Measurements from ENCODE around the gene RGS14. TPM values are rescaled to one million over a fixed set of nuclear protein-coding genes. Genes with fewer than 3 reads are reported as not detected.
A peak's percentile ranks its signal among the peaks of the same experiment; 100 is the strongest.

The RGS14 gene
- total and polyA plus RNA-seq, 2 donors (not counting 3 experiments of a cell fraction or from before 2014, with no cell fraction given): 4.3 to 7.3 TPM

DNA sequence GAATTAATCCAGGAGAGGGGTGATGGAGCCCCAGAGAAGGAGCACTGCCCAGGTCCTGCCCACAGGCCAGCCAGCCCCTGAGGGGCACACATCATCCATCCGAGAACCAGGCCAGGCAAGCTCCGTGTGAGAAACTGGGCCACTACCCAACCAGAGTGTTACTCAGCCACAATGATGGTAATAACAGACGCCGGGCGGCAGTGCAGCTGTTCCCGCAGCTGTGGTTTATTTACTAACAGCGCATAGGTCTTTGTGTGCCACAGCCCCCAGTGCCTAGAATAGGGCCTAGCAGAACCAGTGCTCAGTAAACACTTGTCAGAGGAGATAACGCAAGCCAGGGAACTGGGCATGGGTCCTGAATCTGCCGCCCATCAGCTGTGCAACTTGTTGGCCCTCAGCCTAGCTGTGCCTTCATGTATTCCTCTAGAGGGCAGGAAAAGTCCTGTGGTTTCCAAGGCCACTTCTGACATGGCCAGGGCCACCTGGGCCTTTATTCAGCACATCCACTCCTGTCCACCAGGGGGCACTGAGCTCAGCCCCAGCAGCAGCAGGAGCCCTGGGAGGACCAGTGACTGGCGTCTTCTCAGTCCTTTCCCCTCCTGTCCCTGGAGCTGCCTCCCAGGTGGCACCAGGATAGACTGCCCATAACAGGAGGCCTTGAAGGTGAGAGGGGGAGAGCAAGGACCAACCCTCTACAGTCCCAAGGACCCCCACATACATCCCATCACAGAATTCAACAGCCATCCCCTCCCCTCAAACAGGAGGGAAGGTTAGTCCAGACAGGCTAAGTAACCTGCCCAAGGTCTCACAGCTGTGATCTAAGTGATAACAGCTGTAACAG, 48.2 kb upstream of the RGS14 start:
- DNase-seq (ENCODE audit: low read depth, low spot score): peak; percentile 73
- dilution Hi-C loops (cut with MboI; ENCODE audit: extremely low pct_ligation_motif_present, low sequenced_read_pairs): no loop called here
- Histone ChIP-seq H4K20me1 (replicated peaks; ENCODE audit: control insufficient read depth, extremely low read depth, insufficient read depth, low read length) (no peaks in the 10 kb centered on the region), H2AFZ (ENCODE audit: low read depth, low read length) (no peak overlapping the region), H3K79me2 (ENCODE audit: control insufficient read depth, insufficient read depth, low read length) (peaks cover 26% of the 10 kb centered on the region), H3K27ac (ENCODE audit: insufficient read depth, low read depth, low read length) (no peak overlapping the region), H3K4me1 (ENCODE audit: control insufficient read depth, extremely low read depth, insufficient read depth, low read length) (peaks cover 32% of the 10 kb centered on the region), H3K27me3 (ENCODE audit: control insufficient read depth in 2 of 2, insufficient read depth in 2 of 2, low read length in 2 of 2) (no peaks in the 10 kb centered on the region), H3K9me3 (replicated peaks; ENCODE audit: control insufficient read depth, insufficient read depth, low read length) (no peaks in the 10 kb centered on the region), H3K9me1 (replicated peaks; ENCODE audit: control insufficient read depth, extremely low read depth, insufficient read depth, low read length) (no peaks in the 10 kb centered on the region), H3K4me3 (replicated peaks in 1 of 3; ENCODE audit: insufficient read depth in 1 of 3, low read depth in 1 of 3, low read length in 3 of 3) (no peak overlapping the region), H3K36me3 (ENCODE audit: control insufficient read depth in 2 of 2, extremely low read depth in 1 of 2, insufficient read depth in 2 of 2, low read length in 2 of 2) (peaks cover 0 to 13% of the 10 kb centered on the region in 2 experiments), H3K4me2 (ENCODE audit: insufficient read depth, low read length) (no peak overlapping the region), H3K9ac (replicated peaks; ENCODE audit: extremely low read depth, insufficient read depth, low read length) (no peak overlapping the region)
- ChIA-PET CTCF (interaction anchor here (0.6 to 3.4 kb wide), 45 partner anchors 9 to 862 kb away, joined by 3 to 45 read pairs (median 5); partner anchors contain the start of genes FGFR4, GRK6, LMAN2 and NSD1), POLR2A (interaction anchor here (0.7 to 1.3 kb wide), 2 partner anchors 42 to 63 kb away, joined by 3 to 4 read pairs; partner anchors contain the start of gene LMAN2)
- TF ChIP-seq, protein P1, sequence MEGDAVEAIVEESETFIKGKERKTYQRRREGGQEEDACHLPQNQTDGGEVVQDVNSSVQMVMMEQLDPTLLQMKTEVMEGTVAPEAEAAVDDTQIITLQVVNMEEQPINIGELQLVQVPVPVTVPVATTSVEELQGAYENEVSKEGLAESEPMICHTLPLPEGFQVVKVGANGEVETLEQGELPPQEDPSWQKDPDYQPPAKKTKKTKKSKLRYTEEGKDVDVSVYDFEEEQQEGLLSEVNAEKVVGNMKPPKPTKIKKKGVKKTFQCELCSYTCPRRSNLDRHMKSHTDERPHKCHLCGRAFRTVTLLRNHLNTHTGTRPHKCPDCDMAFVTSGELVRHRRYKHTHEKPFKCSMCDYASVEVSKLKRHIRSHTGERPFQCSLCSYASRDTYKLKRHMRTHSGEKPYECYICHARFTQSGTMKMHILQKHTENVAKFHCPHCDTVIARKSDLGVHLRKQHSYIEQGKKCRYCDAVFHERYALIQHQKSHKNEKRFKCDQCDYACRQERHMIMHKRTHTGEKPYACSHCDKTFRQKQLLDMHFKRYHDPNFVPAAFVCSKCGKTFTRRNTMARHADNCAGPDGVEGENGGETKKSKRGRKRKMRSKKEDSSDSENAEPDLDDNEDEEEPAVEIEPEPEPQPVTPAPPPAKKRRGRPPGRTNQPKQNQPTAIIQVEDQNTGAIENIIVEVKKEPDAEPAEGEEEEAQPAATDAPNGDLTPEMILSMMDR (IDR thresholded peaks at IDR 0.05; ENCODE audit: extremely low read depth in 1 of 2, insufficient read depth in 1 of 2, low read depth in 1 of 2, low read length in 2 of 2): peak; percentile 95
- TF ChIP-seq POLR2A (IDR thresholded peaks at IDR 0.05; ENCODE audit: low read depth, low read length): no peak
- FAIRE-seq: peak; percentile 86
- BruUV-seq (replicated peaks): no TSS peak
- intact Hi-C loops (cut with micrococcal nuclease): loop anchor here (2.0 to 5.0 kb wide), 4 partner anchors 58 to 657 kb away; no protein-coding TSS in a partner anchor

DNA sequence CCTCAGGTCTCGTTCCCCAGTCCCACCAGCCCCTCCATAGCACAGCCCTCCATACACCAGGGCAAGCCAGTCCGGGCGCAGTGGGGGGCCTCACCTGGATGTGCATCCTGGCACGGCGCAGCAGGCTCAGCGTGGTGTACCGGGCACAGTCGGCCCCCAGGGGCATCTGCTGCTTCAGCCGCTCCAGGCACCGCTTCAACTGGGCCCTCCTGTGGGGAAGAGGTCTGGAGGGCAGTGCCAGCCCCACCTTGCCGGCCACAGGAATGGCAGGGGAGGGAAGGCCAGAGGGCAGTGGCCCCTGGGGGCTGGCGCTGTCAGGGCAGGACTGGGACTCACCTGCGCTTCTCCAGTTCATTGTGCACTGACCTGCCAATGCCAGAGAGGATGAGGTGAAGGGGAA, 47.4 kb upstream of the RGS14 start:
- no peaks in the 10 kb centered on the region for H3K27me3 ChIP-seq (ENCODE audit: control insufficient read depth in 2 of 2, insufficient read depth in 2 of 2, low read length in 2 of 2)
- no peak overlapping the region for H3K9ac ChIP-seq (replicated peaks; ENCODE audit: extremely low read depth, insufficient read depth, low read length)
- TF ChIP-seq MYC (IDR thresholded peaks at IDR 0.05; ENCODE audit: low read depth, low read length) (no peak), EZH2 (IDR thresholded peaks at IDR 0.05; ENCODE audit: borderline replicate concordance, low read depth, low read length, severe bottlenecking) (no peak), JUN (IDR thresholded peaks at IDR 0.05; ENCODE audit: borderline replicate concordance, insufficient read depth, insufficient read length, low read depth) (no peak), GATA2 (IDR thresholded peaks at IDR 0.05; ENCODE audit: insufficient read depth, insufficient read length, low read depth, low read length) (no peak), FOS (IDR thresholded peaks at IDR 0.05; ENCODE audit: borderline replicate concordance, insufficient read depth, low read length) (no peak), MAX (IDR thresholded peaks at IDR 0.05; ENCODE audit: insufficient read depth, insufficient read length) (no peak), POLR2A (IDR thresholded peaks at IDR 0.05; ENCODE audit: low read depth, low read length) (no peak), POLR2AphosphoS5 (IDR thresholded peaks at IDR 0.05; ENCODE audit: insufficient read depth, low read depth, low read length) (no peak)
- TF ChIP-seq, protein P1 (IDR thresholded peaks at IDR 0.05; ENCODE audit: extremely low read depth in 1 of 2, insufficient read depth in 1 of 2, low read depth in 1 of 2, low read length in 2 of 2): no peak

More for the DNA sequence above, 47.4 kb upstream of the RGS14 start:
- no TSS peak for BruUV-seq (replicated peaks)
- DNase-seq (ENCODE audit: low read depth, low spot score) (no peak), FAIRE-seq (no peak)
- Histone ChIP-seq H3K36me3 (ENCODE audit: control insufficient read depth in 2 of 2, extremely low read depth in 1 of 2, insufficient read depth in 2 of 2, low read length in 2 of 2) (peaks cover 0 to 11% of the 10 kb centered on the region in 2 experiments), H3K9me3 (replicated peaks; ENCODE audit: control insufficient read depth, insufficient read depth, low read length) (no peaks in the 10 kb centered on the region), H3K4me1 (ENCODE audit: control insufficient read depth, extremely low read depth, insufficient read depth, low read length) (peaks cover 25% of the 10 kb centered on the region), H3K4me3 (replicated peaks in 1 of 3; ENCODE audit: insufficient read depth in 1 of 3, low read depth in 1 of 3, low read length in 3 of 3) (no peak overlapping the region), H4K20me1 (replicated peaks; ENCODE audit: control insufficient read depth, extremely low read depth, insufficient read depth, low read length) (no peaks in the 10 kb centered on the region), H3K4me2 (ENCODE audit: insufficient read depth, low read length) (peak overlapping the region; percentile 50), H3K27ac (ENCODE audit: insufficient read depth, low read depth, low read length) (no peak overlapping the region), H3K9me1 (replicated peaks; ENCODE audit: control insufficient read depth, extremely low read depth, insufficient read depth, low read length) (no peaks in the 10 kb centered on the region), H2AFZ (ENCODE audit: low read depth, low read length) (no peak overlapping the region), H3K79me2 (ENCODE audit: control insufficient read depth, insufficient read depth, low read length) (peaks cover 18% of the 10 kb centered on the region)
- CTCF ChIA-PET: interaction anchor here (0.6 to 3.4 kb wide), 43 partner anchors 9 to 863 kb away, joined by 3 to 45 read pairs (median 5); partner anchors contain the start of genes FGFR4, GRK6, LMAN2 and NSD1
- POLR2A ChIA-PET: interaction anchor here (0.7 to 1.3 kb wide), 2 partner anchors 41 to 63 kb away, joined by 3 to 4 read pairs; partner anchors contain the start of gene LMAN2
- intact Hi-C loops (cut with micrococcal nuclease) (loop anchor here (5.0 kb wide), 2 partner anchors 57 to 658 kb away; no protein-coding TSS in a partner anchor), dilution Hi-C loops (cut with MboI; ENCODE audit: extremely low pct_ligation_motif_present, low sequenced_read_pairs) (no loop called here)
